HFFc6 (cell line): Measurements from ENCODE around the gene NUSAP1. TPM values are rescaled to one million over a fixed set of nuclear protein-coding genes. Genes with fewer than 3 reads are reported as not detected.
"Not testable (repeated sequence)": the region's sequence is repeated elsewhere in the genome, so short reads cannot be mapped to it uniquely, and the experiment has no call there.

Source experiments
- DNase-seq: peaks from one replicate; pipeline ENCODE4 v3.0.0-alpha.2; 2018
- H3K27ac Mint-ChIP-seq: 2 replicates; pipeline ENCODE4 v1.8.0; 2020; ENCODE audit warnings: mild to moderate bottlenecking, mixed read lengths
- H3K27me3 Mint-ChIP-seq: 2 replicates; pipeline ENCODE4 v1.8.0; 2021; ENCODE audit warnings: mild to moderate bottlenecking, moderate library complexity, mixed read lengths; ENCODE audit not compliant: insufficient read depth
- H3K36me3 Mint-ChIP-seq: 2 replicates; pipeline ENCODE4 v1.8.0; 2021; ENCODE audit warnings: low read depth, mixed read lengths
- H3K4me1 Mint-ChIP-seq: 2 replicates; pipeline ENCODE4 v1.8.0; 2020; ENCODE audit warnings: low read depth, mixed read lengths
- H3K4me3 Mint-ChIP-seq: 2 replicates; pipeline ENCODE4 v1.8.0; 2020; ENCODE audit warnings: mild to moderate bottlenecking, moderate library complexity, mixed read lengths
- H3K9me3 Mint-ChIP-seq: 2 replicates; pipeline ENCODE4 v1.8.0; 2020; ENCODE audit warnings: mild to moderate bottlenecking, mixed read lengths
- CTCF ChIP-seq: fragments of 200-600 bp; sonication (generic); IDR thresholded peaks from 2 replicates; pipeline ENCODE4 v1.5.0; 2021; ENCODE audit warnings: antibody characterized with exemption, mild to moderate bottlenecking
- long read RNA-seq: library from polyadenylated mRNA; unstranded; transcript quantifications from one replicate; pipeline ENCODE4 v2.0.0, GENCODE V29; 2019
- total RNA-seq, 6 experiments: library from RNA; stranded (reverse); fragmentation: NEBNext Ultra II Directional; extraction: Animal tissue kit (Norgen Biotek cat#: 25700); gene quantifications; 2 replicates in 1 of 6; 3 replicates in 5 of 6; pipeline ENCODE4 v1.2.3, GENCODE V29; 2021

NUSAP1 gene
- total RNA-seq = 10 to 100 TPM; 30.9 to 69.0 (median 63.6) TPM
- long read RNA-seq, transcript NUSAP1-208 (11 exons, 1,629 nt) = major isoform, 8 of 37 reads
- long read RNA-seq, partial matches to known transcripts = 10 of 37 reads
- long read RNA-seq, other reads (novel, unspliced or antisense) = 16 of 37 reads

GRCh38 chr15:41332194-41333025, at the start of gene NUSAP1, which contains the start of gene OIP5:
Gene NUSAP1 (plus strand): TSS chr15:41332881. CDS start chr15:41332958, 77 bp downstream.
Gene OIP5 (minus strand): TSS chr15:41332591. CDS start chr15:41332561, 30 bp downstream.
- Mint-ChIP-seq H3K36me3 (peaks cover 11% of the 10 kb centered on the region; the same call in 1 of the 2 replicates), H3K27me3 (peaks cover 6% of the 10 kb centered on the region; the same call in 1 of the 2 replicates), H3K4me3 (peak within 1 kb of the TSS; percentile 99), H3K9me3 (no peaks in the 10 kb centered on the region; the same call in 1 of the 2 replicates), H3K27ac (peak within 1 kb of the TSS; percentile 98), H3K4me1 (peaks cover 30% of the 10 kb centered on the region)
- peak; percentile 100 for DNase-seq
- TF ChIP-seq CTCF = peak; percentile 57

- not testable (repeated sequence) for H3K9me3 Mint-ChIP-seq, DNase-seq
- H3K4me1 Mint-ChIP-seq = peaks cover 54% of the 10 kb centered on the region
Measured at GRCh38 chr15:41282980-41283652, 49.6 kb upstream of the NUSAP1 start.

GRCh38 chr15:41283653-41284426, 48.8 kb upstream of the NUSAP1 start:
- no peak for TF ChIP-seq CTCF
- Mint-ChIP-seq H3K27ac (peak overlapping the region; percentile 91), H3K27me3 (peaks cover 5% of the 10 kb centered on the region), H3K4me1 (peaks cover 60% of the 10 kb centered on the region), H3K36me3 (peaks cover 49% of the 10 kb centered on the region), H3K9me3 (peaks cover 6% of the 10 kb centered on the region; the same call in 1 of the 2 replicates), H3K4me3 (peak overlapping the region; percentile 98)
- DNase-seq = peak; percentile 99

More at GRCh38 chr15:41282980-41283652, 49.6 kb upstream of the NUSAP1 start:
- H3K27me3 Mint-ChIP-seq = not testable (repeated sequence)
- H3K4me3 Mint-ChIP-seq = peak overlapping the region; percentile 98
- H3K36me3 Mint-ChIP-seq = peaks cover 46% of the 10 kb centered on the region
- peak overlapping the region; percentile 91 for H3K27ac Mint-ChIP-seq

GRCh38 chr15:41284427-41285177, 48.1 kb upstream of the NUSAP1 start:
- Mint-ChIP-seq H3K27me3 (peaks cover 5% of the 10 kb centered on the region), H3K4me1 (peaks cover 60% of the 10 kb centered on the region), H3K4me3 (peak overlapping the region; percentile 98), H3K27ac (peak overlapping the region; percentile 91), H3K36me3 (peaks cover 43% of the 10 kb centered on the region), H3K9me3 (peaks cover 6% of the 10 kb centered on the region; the same call in 1 of the 2 replicates)
- no peak for DNase-seq
- no peak for TF ChIP-seq CTCF

GRCh38 chr15:41285285-41285684, 47.4 kb upstream of the NUSAP1 start:
- TF ChIP-seq CTCF = no peak
- H3K27ac Mint-ChIP-seq = peak overlapping the region; percentile 91
- peak overlapping the region; percentile 98 for H3K4me3 Mint-ChIP-seq
- H3K9me3 Mint-ChIP-seq = peaks cover 6% of the 10 kb centered on the region; the same call in 1 of the 2 replicates
- DNase-seq = no peak
- H3K36me3 Mint-ChIP-seq = peaks cover 38% of the 10 kb centered on the region
- peaks cover 60% of the 10 kb centered on the region for H3K4me1 Mint-ChIP-seq
- peaks cover 5% of the 10 kb centered on the region for H3K27me3 Mint-ChIP-seq
